K562 (cell line): ENCODE data around the gene SUGP1. TPM values are rescaled to one million over a fixed set of nuclear protein-coding genes. Genes with fewer than 3 reads are reported as not detected.

Experiments
- ATAC-seq: fragments of 200-7000 bp; cut with Tn5 transposase; 3 replicates; pipeline ENCODE4 v1.9.1; 2020; ENCODE audit warnings: moderate library complexity
- BruUV-seq: library from RNA; stranded (reverse); fragments of 400-500 nt; replicated peaks from 2 replicates; lab custom pipeline; 2021; lab: Mats Ljungman, UMichigan
- CTCF ChIA-PET: fragments of 300-600 bp; formaldehyde crosslinking; extraction: SDS; loops from one replicate; lab custom pipeline; 2021; ENCODE audit warnings: low intra/inter-chr PET ratio; lab: Yijun Ruan, JAX
- POLR2A ChIA-PET: fragments of 300-600, 350-650 bp; sonication (Branson Sonifier 250); formaldehyde crosslinking; extraction: SDS; loops from one replicate; lab custom pipeline; 2021; ENCODE audit warnings: antibody characterized with exemption, inconsistent platforms; lab: Yijun Ruan, JAX
- DNase-seq, 4 experiments: peaks; one replicate each; pipeline versions ENCODE4 v3.0.0 to v3.0.0-alpha.2; 2011 to 2018; ENCODE audit warnings: low spot score in 3 of 4, mixed read lengths in 3 of 4; ENCODE audit errors: extremely low read depth in 1 of 4
- FAIRE-seq: peaks from 2 replicates; lab custom pipeline; 2011; peaks lifted over from hg19 to GRCh38; lab: Jason Lieb, UNC
- H2AFZ ChIP-seq: 2 replicates; pipeline ENCODE4 v1.6.0; 2011; ENCODE audit warnings: low read depth, low read length, control low read depth, inconsistent platforms
- H3K27ac ChIP-seq: fragments of 200-600 bp; 3 replicates; pipeline ENCODE4 v1.8.0; 2011; ENCODE audit warnings: low read depth, mild to moderate bottlenecking, control low read depth, inconsistent platforms, low read length, moderate library complexity, mixed read lengths; ENCODE audit errors: extremely low read depth
- H3K27me3 ChIP-seq, 2 experiments: fragments of 300-600 bp in 1 of 2; 2 replicates in 1 of 2; 3 replicates in 1 of 2; pipeline versions ENCODE4 v1.6.0 to v1.8.0; 2011; ENCODE audit warnings: inconsistent platforms in 2 of 2, low read length in 2 of 2, mild to moderate bottlenecking in 1 of 2, mixed read lengths in 1 of 2, moderate library complexity in 1 of 2; ENCODE audit not compliant: control insufficient read depth in 2 of 2, insufficient read depth in 2 of 2
- H3K36me3 ChIP-seq: fragments of 300-600 bp; 3 replicates; pipeline ENCODE4 v1.8.0; 2011; ENCODE audit warnings: mild to moderate bottlenecking, low read length, inconsistent platforms; ENCODE audit not compliant: control insufficient read depth, insufficient read depth
- H3K4me1 ChIP-seq, 2 experiments: fragments of 200-600 bp in 1 of 2; replicated peaks in 1 of 2; 2 replicates in 1 of 2; 3 replicates in 1 of 2; pipeline versions ENCODE4 v1.5.1 to v1.8.0; 2011; ENCODE audit warnings: inconsistent platforms in 2 of 2, low read length in 2 of 2, mild to moderate bottlenecking in 1 of 2, mixed read lengths in 1 of 2, moderate library complexity in 1 of 2; ENCODE audit not compliant: control insufficient read depth in 2 of 2, insufficient read depth in 2 of 2
- H3K4me2 ChIP-seq: 2 replicates; pipeline ENCODE4 v1.6.1; 2011; ENCODE audit warnings: low read length, control low read depth, inconsistent platforms, mixed read lengths; ENCODE audit not compliant: insufficient read depth
- H3K4me3 ChIP-seq: fragments of 200-600 bp; sonication (generic), shearing (Covaris generic); 2 replicates; pipeline ENCODE4 v1.5.1; 2016; ENCODE audit warnings: control low read depth, inconsistent platforms
- H3K79me2 ChIP-seq: fragments of 200-600 bp; 3 replicates; pipeline ENCODE4 v1.8.0; 2011; ENCODE audit warnings: low read length, inconsistent platforms; ENCODE audit not compliant: control insufficient read depth, insufficient read depth
- H3K9ac ChIP-seq, 2 experiments: 2 replicates each; pipeline versions ENCODE4 v1.6.0 to v1.6.1; 2011; ENCODE audit warnings: low read depth in 2 of 2, low read length in 2 of 2, control low read depth in 1 of 2, inconsistent platforms in 1 of 2, mild to moderate bottlenecking in 1 of 2, mixed read lengths in 1 of 2; ENCODE audit not compliant: insufficient read depth in 1 of 2
- H3K9me1 ChIP-seq: one replicate; pipeline ENCODE4 v1.6.0; 2011; ENCODE audit warnings: inconsistent platforms, mild to moderate bottlenecking, low read length, moderate library complexity; ENCODE audit not compliant: control insufficient read depth, insufficient read depth
- H3K9me3 ChIP-seq: replicated peaks from 2 replicates; pipeline ENCODE4 v1.5.1; 2011; ENCODE audit warnings: low read depth, low read length, inconsistent platforms; ENCODE audit not compliant: control insufficient read depth, insufficient read depth
- H4K20me1 ChIP-seq: replicated peaks from 2 replicates; pipeline ENCODE4 v1.6.1; 2011; ENCODE audit warnings: low read length, inconsistent platforms, mixed read lengths; ENCODE audit not compliant: control insufficient read depth, insufficient read depth
- CC2D1A ChIP-seq: fragments of 450-650 bp; IDR thresholded peaks from 2 replicates; pipeline ENCODE4 v1.6.1; 2017; ENCODE audit warnings: mild to moderate bottlenecking
- HOMEZ ChIP-seq: fragments of 250-450 bp; sonication (Bioruptor Pico); IDR thresholded peaks from 2 replicates; pipeline ENCODE4 v1.4.0; 2020; ENCODE audit warnings: mild to moderate bottlenecking, moderate library complexity
- KDM5B ChIP-seq: fragments of 200-600 bp; sonication (generic); IDR thresholded peaks from 2 replicates; pipeline ENCODE4 v1.6.1; 2012; ENCODE audit warnings: low read depth, mild to moderate bottlenecking, moderate library complexity, low read length, control low read depth, inconsistent platforms; ENCODE audit not compliant: insufficient replicate concordance
- MEF2D ChIP-seq: conservative IDR thresholded peaks from 2 replicates; pipeline ENCODE4 v1.6.1; 2016; ENCODE audit warnings: low read depth, missing genetic modification characterization, missing compliant biosample characterization
- MYC ChIP-seq, 2 experiments: fragments of 250-450 bp in 1 of 2; sonication (Bioruptor Pico) in 1 of 2; IDR thresholded peaks; 2 replicates each; pipeline versions ENCODE4 v1.5.1 to v1.6.1; 2012 to 2021; ENCODE audit warnings: low read depth in 2 of 2, borderline replicate concordance in 1 of 2, improper control_type of control experiment in 1 of 2, low read length in 1 of 2, mild to moderate bottlenecking in 1 of 2, moderate library complexity in 1 of 2
- SAP30 ChIP-seq: fragments of 200-600 bp; sonication (generic); IDR thresholded peaks from 2 replicates; pipeline ENCODE4 v1.6.1; 2012; ENCODE audit warnings: borderline replicate concordance, low read depth, mild to moderate bottlenecking, moderate library complexity, low read length, control low read depth, inconsistent platforms; ENCODE audit not compliant: insufficient read depth, poor library complexity, severe bottlenecking
- SLC30A9 ChIP-seq: fragments of 250-450 bp; sonication (Bioruptor Pico); IDR thresholded peaks from 2 replicates; pipeline ENCODE4 v1.8.0; 2022; ENCODE audit warnings: mild to moderate bottlenecking, moderate library complexity
- TAF7 ChIP-seq: fragments of 450-650 bp; IDR thresholded peaks from 2 replicates; pipeline ENCODE4 v1.6.1; 2016; ENCODE audit warnings: missing genetic modification characterization, missing compliant biosample characterization
- ZBTB1 ChIP-seq: sonication (generic); formaldehyde crosslinking; IDR thresholded peaks from 2 replicates; pipeline ENCODE4 v1.8.1; 2023; ENCODE audit warnings: missing genetic modification reagents, low read depth, mild to moderate bottlenecking, borderline replicate concordance
- ZBTB2 ChIP-seq: fragments of 450-650 bp; IDR thresholded peaks from 2 replicates; pipeline ENCODE4 v1.6.1; 2016; ENCODE audit warnings: antibody characterized with exemption
- ZBTB33 ChIP-seq: sonication (generic); formaldehyde crosslinking; IDR thresholded peaks from 2 replicates; pipeline ENCODE4 v1.8.1; 2023; ENCODE audit warnings: mild to moderate bottlenecking, missing genetic modification reagents
- ZBTB7A ChIP-seq: IDR thresholded peaks from 2 replicates; pipeline ENCODE4 v1.6.1; 2011; ENCODE audit warnings: low read depth, mild to moderate bottlenecking, low read length, moderate library complexity, borderline replicate concordance; ENCODE audit not compliant: control insufficient read depth
- WGBS: fragments of 100-300 bp; shearing (Covaris generic); methylation state at CpG from one replicate; pipeline ENCODE4 v1.1.6; 2016; ENCODE audit warnings: low coverage, mixed read lengths; ENCODE audit not compliant: insufficient coverage; ENCODE audit errors: missing lambda C conversion rate; 5-methylcytosine and 5-hydroxymethylcytosine counted together
- in situ Hi-C: fragments of 300-500 bp; cut with MboI; formaldehyde crosslinking; loops from 4 replicates; pipeline ENCODE4 v1.15.0; 2018; ENCODE audit warnings: inconsistent platforms, mixed read lengths
- intact Hi-C: fragments of 100-400 bp; cut with micrococcal nuclease; formaldehyde crosslinking; loops from 2 replicates; pipeline ENCODE4 v1.14.2; 2022
- polyA plus RNA-seq, 8 experiments: library from polyadenylated mRNA; depleted of rRNA in 4 of 8; stranded (reverse) in 5 of 8; unstranded in 3 of 8; fragments of >200 nt; fragmentation: Nextera tagmentation in 2 of 8; fragmentation: Illumina TruSeq in 1 of 8; extraction: Ambion mirVana in 2 of 8; extraction: Trizol in 1 of 8; gene quantifications; 2 replicates each; pipeline versions ENCODE4 v1.2.1 to v1.2.3, GENCODE V29; 2011 to 2014; ENCODE audit warnings: inconsistent platforms in 1 of 8, missing spikeins in 1 of 8
- total RNA-seq, 7 experiments: library from RNA; depleted of rRNA in 6 of 7; stranded (reverse); fragments of >200 nt in 6 of 7; fragmentation: Illumina TruSeq in 2 of 7; extraction: Trizol in 2 of 7; gene quantifications; 2 replicates each; pipeline versions ENCODE4 v1.2.1 to v1.2.3, GENCODE V29; 2011 to 2021; ENCODE audit warnings: low replicate concordance in 1 of 7

SUGP1 gene
- total and polyA plus RNA-seq, 9 of the 15 experiments (the other 6 are each of a cell fraction or from before 2014, with no cell fraction given) = 1.0 to 53.3 (median 32.4) TPM

- POLR2A ChIA-PET = interaction anchor here (0.8 kb wide), 1 partner anchor 38 kb away, joined by 3 read pairs; the partner anchor contains the start of gene GATAD2A
- no peaks in the 10 kb centered on the region for H4K20me1 ChIP-seq
- H3K4me2 ChIP-seq = peak overlapping the region; percentile 87
- no peak overlapping the region for H3K4me3 ChIP-seq
- peak; percentile 95 for FAIRE-seq
- H3K36me3 ChIP-seq = no peaks in the 10 kb centered on the region
- peaks cover 9 to 32% of the 10 kb centered on the region in 2 experiments; a peak in 4 of 5 replicates for H3K4me1 ChIP-seq
- H3K9ac ChIP-seq = peak overlapping the region; percentile 62 to 80; a peak in 3 of 4 replicates
- peak; percentile 79 to 94 (median 82) for DNase-seq
- in situ Hi-C loops = loop anchor here (5.0 kb wide), 1 partner anchor 126 kb away; no protein-coding TSS in a partner anchor
- no peaks in the 10 kb centered on the region for H3K9me3 ChIP-seq
- H2AFZ ChIP-seq = peak overlapping the region; percentile 99
- H3K79me2 ChIP-seq = no peaks in the 10 kb centered on the region
- H3K27me3 ChIP-seq = no peaks in the 10 kb centered on the region
- H3K9me1 ChIP-seq = no peaks in the 10 kb centered on the region
- ATAC-seq = peak; percentile 93
- CTCF ChIA-PET = interaction anchor here (0.6 to 2.5 kb wide), 2 partner anchors 15 to 123 kb away, joined by 4 to 18 read pairs; no protein-coding TSS in a partner anchor
- BruUV-seq = no TSS peak
- peak overlapping the region; percentile 70 for H3K27ac ChIP-seq
- WGBS = 28% methylated on average over 18 of the region's 18 CpGs
- intact Hi-C loops = loop anchor here (1.0 to 2.0 kb wide), 2 partner anchors 38 to 123 kb away; partner anchors contain the start of gene GATAD2A
- TF ChIP-seq SLC30A9 (CRISPR knock-in tag) (no peak), SAP30 (no peak), CC2D1A (peak; percentile 80; the same call in 1 of the 2 replicates), ZBTB33 (CRISPR knock-in tag) (peak; percentile 45; the same call in 1 of the 2 replicates), MYC (IDR thresholded peaks at IDR 0.05; ENCODE audit: low read depth, low read length) (0 out of 2 replicates have a peak, but pooled peaks have one; percentile 32), MYC (CRISPR knock-in tag; IDR thresholded peaks at IDR 0.05; ENCODE audit: borderline replicate concordance, low read depth) (no peak), MEF2D (tag) (0 out of 2 replicates have a peak, but pooled peaks have one; percentile 32), TAF7 (peak; percentile 30; the same call in 1 of the 2 replicates), HOMEZ (CRISPR knock-in tag) (no peak), ZBTB7A (peak; percentile 26; the same call in 1 of the 2 replicates), ZBTB1 (CRISPR knock-in tag) (no peak), ZBTB2 (peak; percentile 42; the same call in 1 of the 2 replicates), KDM5B (peak; percentile 59)
Measured at GRCh38 chr19:19366434-19367396, 46.4 kb upstream of the SUGP1 start.
